Type B pancreatic cell (in vitro differentiated cells): ENCODE data around the gene PRDX3. TPM values are rescaled to one million over a fixed set of nuclear protein-coding genes. Genes with fewer than 3 reads are reported as not detected.
A peak's percentile ranks its signal among the peaks of the same experiment; 100 is the strongest.
"Not testable (repeated sequence)": the region's sequence is repeated elsewhere in the genome, so short reads cannot be mapped to it uniquely, and the experiment has no call there.

ENCODE experiments used
- DNase-seq: peaks from one replicate; pipeline ENCODE4 v3.0.0; 2021; ENCODE audit warnings: mixed read lengths; ENCODE audit not compliant: unreplicated experiment; ENCODE audit errors: extremely low spot score
- H3K27ac Mint-ChIP-seq: 2 replicates; pipeline ENCODE4 v1.8.0; 2021; ENCODE audit warnings: mild to moderate bottlenecking, mixed read lengths
- H3K27me3 Mint-ChIP-seq: 2 replicates; pipeline ENCODE4 v1.8.0; 2021; ENCODE audit warnings: mixed read lengths
- H3K36me3 Mint-ChIP-seq: 2 replicates; pipeline ENCODE4 v1.8.0; 2021; ENCODE audit warnings: mixed read lengths
- H3K4me1 Mint-ChIP-seq: one replicate; pipeline ENCODE4 v1.8.0; 2021; ENCODE audit warnings: mixed read lengths; ENCODE audit not compliant: unreplicated experiment
- H3K4me3 Mint-ChIP-seq: 2 replicates; pipeline ENCODE4 v1.8.0; 2021; ENCODE audit warnings: mild to moderate bottlenecking, mixed read lengths
- H3K9me3 Mint-ChIP-seq: 2 replicates; pipeline ENCODE4 v1.8.0; 2021; ENCODE audit warnings: mixed read lengths
- CTCF ChIP-seq: fragments of 200-600 bp; sonication (generic); conservative IDR thresholded peaks from 2 replicates; pipeline ENCODE4 v1.5.0; 2021; ENCODE audit warnings: antibody characterized with exemption, mild to moderate bottlenecking
- total RNA-seq: library from RNA; stranded (reverse); gene quantifications from 2 replicates; pipeline ENCODE4 v1.2.1, GENCODE V29; 2021; ENCODE audit warnings: low replicate concordance

Gene PRDX3
- total RNA-seq, 1 donor from 2014 or later = 126 TPM

- no peak overlapping the region for H3K4me3 Mint-ChIP-seq
- H3K36me3 Mint-ChIP-seq = no peaks in the 10 kb centered on the region
- H3K27ac Mint-ChIP-seq = no peak overlapping the region
- no peak for TF ChIP-seq CTCF
- H3K27me3 Mint-ChIP-seq = no peaks in the 10 kb centered on the region
- no peak for DNase-seq
- H3K9me3 Mint-ChIP-seq = no peaks in the 10 kb centered on the region
- H3K4me1 Mint-ChIP-seq = peaks cover 7% of the 10 kb centered on the region
These were observed 5.2 kb upstream of the PRDX3 start for GRCh38 chr10:119183664-119184412.

- not testable (repeated sequence) for H3K9me3 Mint-ChIP-seq, H3K4me3 Mint-ChIP-seq, DNase-seq, H3K36me3 Mint-ChIP-seq, H3K27me3 Mint-ChIP-seq, H3K27ac Mint-ChIP-seq
- peaks cover 13% of the 10 kb centered on the region for H3K4me1 Mint-ChIP-seq
These were observed 2.3 kb upstream of the PRDX3 start for GRCh38 chr10:119180850-119181400.

- no peaks in the 10 kb centered on the region for H3K9me3 Mint-ChIP-seq
- no peak for TF ChIP-seq CTCF
- peak overlapping the region; percentile 91 for H3K27ac Mint-ChIP-seq
- H3K36me3 Mint-ChIP-seq = peaks cover 11% of the 10 kb centered on the region
- peaks cover 19% of the 10 kb centered on the region for H3K4me1 Mint-ChIP-seq
- DNase-seq = no peak
- H3K27me3 Mint-ChIP-seq = no peaks in the 10 kb centered on the region
- H3K4me3 Mint-ChIP-seq = peak overlapping the region; percentile 98
These were observed 772 bp downstream of the PRDX3 start for GRCh38 chr10:119177708-119178371.

GRCh38 chr10:119176166-119176565 lies 2.4 kb downstream of the PRDX3 start:
- TF ChIP-seq CTCF = no peak
- H3K4me3 Mint-ChIP-seq = peak overlapping the region; percentile 98
- no peaks in the 10 kb centered on the region for H3K27me3 Mint-ChIP-seq
- H3K9me3 Mint-ChIP-seq = no peaks in the 10 kb centered on the region
- DNase-seq = no peak
- peaks cover 17% of the 10 kb centered on the region for H3K36me3 Mint-ChIP-seq
- H3K27ac Mint-ChIP-seq = peak overlapping the region; percentile 56
- peaks cover 19% of the 10 kb centered on the region for H3K4me1 Mint-ChIP-seq

- no peak overlapping the region for H3K4me3 Mint-ChIP-seq
- no peaks in the 10 kb centered on the region for H3K27me3 Mint-ChIP-seq
- no peak for DNase-seq
- peaks cover 19% of the 10 kb centered on the region for H3K4me1 Mint-ChIP-seq
- no peak overlapping the region for H3K27ac Mint-ChIP-seq
- H3K9me3 Mint-ChIP-seq = no peaks in the 10 kb centered on the region
- H3K36me3 Mint-ChIP-seq = peaks cover 25% of the 10 kb centered on the region
- no peak for TF ChIP-seq CTCF
These were observed 4.5 kb downstream of the PRDX3 start for GRCh38 chr10:119174109-119174508.

- TF ChIP-seq CTCF = no peak
- H3K4me1 Mint-ChIP-seq = peaks cover 20% of the 10 kb centered on the region
- H3K27me3 Mint-ChIP-seq = no peaks in the 10 kb centered on the region
- peak overlapping the region; percentile 91 for H3K27ac Mint-ChIP-seq
- peaks cover 15% of the 10 kb centered on the region for H3K36me3 Mint-ChIP-seq
- no peaks in the 10 kb centered on the region for H3K9me3 Mint-ChIP-seq
- DNase-seq = no peak
- peak overlapping the region; percentile 95 for H3K4me3 Mint-ChIP-seq
These were observed 11.6 kb downstream of the PRDX3 start for GRCh38 chr10:119167041-119167440.
